ENCODE results near the gene COL5A1.

Gene COL5A1

DNA sequence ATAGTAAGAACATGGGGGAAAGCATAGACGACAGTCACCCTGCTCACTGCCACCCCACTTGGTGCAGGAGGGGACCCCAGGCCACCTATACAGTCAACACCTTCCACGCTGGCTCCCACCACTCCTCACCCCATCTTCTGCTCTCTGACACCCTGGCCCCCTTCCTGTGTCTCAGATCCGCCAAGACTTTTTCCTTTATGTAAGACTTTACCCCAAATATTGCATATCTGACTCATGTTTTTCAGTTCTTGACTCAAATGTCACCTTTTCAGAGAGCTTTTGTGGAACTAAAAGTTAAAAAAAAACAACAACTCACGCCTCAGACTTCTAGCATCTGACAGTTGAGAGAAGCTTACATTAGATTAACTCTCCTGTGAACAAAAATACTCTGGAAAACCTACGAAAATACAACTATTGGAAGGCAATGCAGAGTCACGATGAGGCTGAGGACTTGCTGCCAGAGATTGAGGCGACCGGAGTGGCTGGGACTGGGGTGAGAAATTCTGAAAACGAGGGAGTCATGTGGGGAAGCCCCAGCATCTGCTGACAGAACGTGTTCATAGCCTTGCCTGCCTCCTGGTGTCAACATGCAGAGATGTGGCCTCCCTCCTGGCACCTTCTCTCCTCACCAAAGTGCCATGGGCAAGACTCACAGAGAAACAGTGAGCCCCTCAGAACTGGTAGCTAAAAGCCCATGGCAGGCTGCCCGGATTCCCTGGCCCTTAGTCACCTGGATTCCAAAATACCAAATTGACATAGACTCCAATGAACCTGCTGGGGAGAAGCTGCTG lies 216.6 kb downstream of the COL5A1 start:
- peak; percentile 54 for DNase-seq (ENCODE audit: low spot score)

DNA sequence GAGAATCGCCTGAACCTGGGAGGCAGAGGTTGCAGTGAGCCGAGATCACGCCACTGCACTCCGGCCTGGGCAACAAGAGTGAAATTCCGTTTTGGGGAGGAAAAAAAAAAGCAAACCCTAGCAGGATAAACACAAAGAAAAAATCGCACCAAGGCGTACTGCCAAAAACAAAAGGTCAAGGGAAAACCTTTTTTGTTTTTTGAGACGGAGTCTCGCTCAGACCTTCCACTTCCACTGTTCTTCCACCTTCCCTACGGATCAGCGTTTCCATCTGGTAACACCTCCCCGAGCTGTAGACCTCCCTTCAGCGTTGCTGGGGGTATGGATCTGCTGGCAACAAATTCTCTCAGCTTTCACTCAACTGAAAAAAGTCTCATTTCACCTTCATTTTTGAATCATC lies 218.9 kb downstream of the COL5A1 start:
- DNase-seq (ENCODE audit: low spot score), result no peak

DNA sequence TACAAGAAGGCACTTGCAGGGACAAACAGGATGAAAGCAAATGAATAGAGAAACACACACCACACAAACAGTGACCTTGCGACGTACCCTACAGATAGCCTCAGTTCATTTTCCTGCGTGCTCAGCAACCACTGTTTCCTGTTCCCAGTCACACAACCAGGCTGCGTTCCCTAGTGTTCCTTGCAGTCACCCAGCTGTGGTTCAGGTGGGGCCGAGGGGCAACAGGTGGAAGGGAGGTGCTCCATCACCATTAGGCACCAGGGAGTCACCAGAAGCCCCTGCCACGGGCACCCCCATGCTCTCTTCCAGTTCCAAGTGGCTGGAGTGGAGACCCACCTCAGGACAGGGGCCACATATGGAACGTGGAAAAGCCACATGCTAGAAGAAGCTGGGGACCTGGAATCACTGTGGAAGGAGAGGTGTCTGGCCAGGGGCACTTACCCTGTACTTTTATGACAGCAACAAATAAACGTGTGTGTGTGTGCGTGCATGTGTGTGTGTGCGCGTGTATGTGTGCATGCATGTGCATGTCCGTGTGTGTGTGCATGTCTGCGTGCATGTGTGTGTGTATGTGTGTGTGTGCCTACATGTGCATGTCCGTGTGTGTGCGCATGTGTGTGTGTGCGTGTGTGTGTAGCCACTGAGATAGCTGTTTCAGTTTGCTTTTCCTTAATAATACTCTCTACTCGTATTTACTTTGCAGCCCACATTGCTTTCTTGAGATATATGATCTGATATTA lies 220.2 kb downstream of the COL5A1 start:
- no peak for DNase-seq (ENCODE audit: low spot score)

DNA sequence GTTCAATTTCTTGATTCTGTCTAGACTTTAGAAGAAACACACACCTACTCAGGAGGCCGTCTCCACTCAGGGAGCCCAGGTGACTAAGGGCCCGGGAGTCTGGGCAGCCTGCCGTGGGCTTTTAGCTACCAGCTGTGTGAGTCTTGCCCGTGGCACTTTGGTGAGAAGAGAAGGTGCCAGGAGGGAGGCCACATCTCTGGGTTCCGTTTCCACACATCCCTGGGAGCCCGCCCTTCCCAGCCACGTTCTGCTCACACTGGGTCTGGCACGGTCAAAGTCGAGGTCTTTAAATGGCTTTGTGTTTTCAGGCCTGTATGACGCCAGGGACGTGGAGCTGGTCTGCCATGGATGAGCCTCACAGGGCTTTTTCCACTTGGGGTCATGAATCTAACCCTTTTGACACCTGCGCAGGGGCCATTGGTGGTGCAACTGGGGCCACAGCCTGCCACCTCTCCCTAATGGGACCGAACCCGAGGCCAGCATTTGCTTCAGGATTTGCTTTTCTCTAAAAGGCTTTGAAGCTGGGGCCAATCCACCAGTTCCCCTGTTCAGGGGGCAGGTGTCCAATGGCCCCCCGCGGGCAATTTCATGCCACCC lies 221.8 kb downstream of the COL5A1 start:
- no peak for DNase-seq (ENCODE audit: low spot score)

DNA sequence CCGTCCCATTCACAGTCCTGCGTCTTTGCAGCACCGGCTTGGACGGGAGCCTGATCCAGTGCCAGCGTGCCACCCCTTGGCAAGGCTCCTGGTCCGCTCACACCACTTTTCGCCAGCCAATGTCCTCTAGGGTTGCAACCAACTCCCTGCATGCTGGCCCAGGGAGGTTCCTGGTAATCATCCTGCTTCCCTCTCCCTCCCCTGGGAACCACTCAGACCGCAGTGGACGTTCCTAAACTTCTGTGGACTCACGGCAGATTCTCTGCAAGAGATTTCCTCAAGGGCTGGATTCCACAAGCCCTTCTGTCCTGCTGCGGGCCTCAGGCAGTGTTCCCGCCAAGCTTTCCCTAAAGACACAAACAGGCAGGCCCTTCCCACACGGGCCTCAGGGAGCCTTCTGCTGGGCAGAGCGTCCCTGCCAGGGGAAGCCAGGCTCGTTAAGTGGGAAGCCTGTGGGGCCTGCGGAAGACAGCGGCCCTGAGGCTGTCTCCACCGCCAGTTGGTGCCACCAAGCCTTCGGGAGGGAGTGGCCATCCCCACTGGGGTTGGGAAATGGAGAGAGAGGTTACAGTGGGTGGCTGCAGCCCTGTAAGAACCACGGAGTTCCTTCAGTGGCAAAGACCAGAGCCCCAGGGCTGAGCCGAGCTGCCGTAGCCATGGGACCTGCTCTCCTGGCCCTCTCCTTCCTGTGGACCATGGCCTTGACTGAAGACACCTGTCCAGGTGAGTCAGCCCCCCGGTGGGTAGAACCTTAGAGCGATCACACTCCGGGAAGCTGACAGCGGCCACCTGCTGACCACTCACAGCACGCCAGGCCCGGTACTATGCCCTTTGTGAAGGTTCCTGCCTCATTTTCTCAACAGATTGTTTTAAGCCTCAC lies 222.6 kb downstream of the COL5A1 start:
- no peak for DNase-seq (ENCODE audit: low spot score)

DNA sequence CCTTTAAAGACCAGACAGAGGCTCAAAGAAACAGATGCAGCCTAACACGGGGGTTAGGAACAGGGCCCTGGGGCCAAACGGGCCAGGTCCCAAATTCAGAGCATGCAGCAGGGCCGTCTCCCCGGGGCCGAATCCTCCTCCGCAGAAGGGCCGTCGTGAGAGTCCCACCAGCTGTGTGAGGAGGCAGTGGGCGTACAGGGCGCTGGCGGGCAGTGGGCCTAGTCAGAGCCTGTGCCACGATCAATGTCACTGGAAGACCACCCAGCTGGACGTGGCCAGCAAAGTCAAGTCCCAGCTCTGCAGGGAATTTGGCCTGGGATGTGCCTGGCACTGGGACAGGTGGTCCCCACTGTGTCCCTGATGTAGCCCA lies 223.2 kb downstream of the COL5A1 start:
- DNase-seq (ENCODE audit: low spot score), result no peak

DNA sequence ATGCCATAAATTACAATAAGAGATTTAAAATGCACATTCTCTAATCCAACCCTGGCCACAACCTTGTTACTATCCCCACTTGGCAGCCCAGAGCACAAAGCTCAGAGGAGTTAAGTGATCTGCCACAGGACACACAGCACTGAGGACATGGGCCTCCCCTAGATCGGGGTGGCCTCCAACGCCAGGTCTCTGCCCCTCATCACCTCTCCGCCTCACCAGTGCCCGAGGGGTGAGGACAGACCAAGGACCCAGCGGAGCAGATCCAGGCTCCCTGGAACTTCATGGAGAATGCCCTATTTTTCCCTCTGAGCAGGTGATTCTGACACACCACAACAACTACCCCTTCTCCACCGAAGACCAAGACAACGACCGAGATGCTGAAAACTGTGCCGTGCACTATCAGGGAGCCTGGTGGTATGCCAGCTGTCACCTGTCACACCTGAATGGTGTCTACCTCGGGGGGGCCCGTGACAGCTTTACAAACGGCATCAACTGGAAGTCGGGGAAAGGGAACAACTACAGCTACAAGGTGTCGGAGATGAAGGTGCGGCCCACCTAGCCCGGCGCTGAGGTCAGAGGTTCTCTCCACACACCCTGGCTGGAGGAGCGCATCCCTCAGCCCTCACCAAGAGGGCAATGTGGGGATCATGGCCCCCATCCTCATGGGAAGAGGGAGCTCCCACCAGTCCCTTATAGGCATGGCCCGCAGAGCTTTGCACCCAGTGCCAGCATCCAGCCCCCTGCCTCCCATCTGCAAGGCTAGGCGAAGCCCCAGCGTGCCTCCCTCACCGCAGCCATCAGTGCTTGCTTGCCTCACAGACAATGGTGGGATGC lies 226.5 kb downstream of the COL5A1 start:
- no peak for DNase-seq (ENCODE audit: low spot score)

DNA sequence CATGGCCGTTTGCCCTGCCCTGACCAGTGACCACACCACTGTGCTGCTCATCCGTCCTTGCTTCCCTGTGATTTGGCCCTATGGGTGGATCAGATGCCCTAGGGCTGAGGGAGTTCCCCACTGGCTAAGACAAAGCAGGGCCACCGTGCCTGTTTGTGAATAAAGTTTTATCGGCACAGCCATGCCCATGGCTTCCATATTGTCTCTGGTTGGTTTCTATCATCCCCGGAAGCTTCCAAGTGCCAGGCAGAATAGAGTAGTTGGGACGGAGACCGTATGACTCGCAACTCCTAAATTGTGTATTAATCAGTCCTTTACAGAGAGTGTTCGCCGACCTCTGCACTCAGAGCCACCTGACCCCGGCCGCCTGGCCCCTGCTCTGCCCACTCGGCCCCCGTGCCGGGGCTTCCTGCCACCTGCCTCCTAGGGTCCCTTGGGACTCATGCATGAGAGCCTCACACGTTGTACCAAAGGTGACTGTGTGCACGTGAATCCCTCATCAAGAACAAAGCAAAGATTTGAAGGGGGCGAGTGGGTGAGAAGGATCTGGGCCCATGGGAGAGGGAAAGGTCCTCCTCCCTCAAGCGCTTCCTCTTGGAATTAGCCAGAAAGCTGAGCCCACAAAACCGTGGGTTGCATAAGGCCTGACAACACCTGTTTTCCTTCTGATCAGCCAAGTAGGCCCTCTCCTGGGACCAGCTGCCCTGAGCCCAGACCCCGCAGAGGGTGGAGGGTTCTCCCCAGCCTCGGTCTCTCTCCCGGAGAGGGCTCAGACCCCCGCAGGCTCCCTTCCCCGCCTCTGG lies 227.3 kb downstream of the COL5A1 start:
- DNase-seq (ENCODE audit: low spot score), result no peak

DNA sequence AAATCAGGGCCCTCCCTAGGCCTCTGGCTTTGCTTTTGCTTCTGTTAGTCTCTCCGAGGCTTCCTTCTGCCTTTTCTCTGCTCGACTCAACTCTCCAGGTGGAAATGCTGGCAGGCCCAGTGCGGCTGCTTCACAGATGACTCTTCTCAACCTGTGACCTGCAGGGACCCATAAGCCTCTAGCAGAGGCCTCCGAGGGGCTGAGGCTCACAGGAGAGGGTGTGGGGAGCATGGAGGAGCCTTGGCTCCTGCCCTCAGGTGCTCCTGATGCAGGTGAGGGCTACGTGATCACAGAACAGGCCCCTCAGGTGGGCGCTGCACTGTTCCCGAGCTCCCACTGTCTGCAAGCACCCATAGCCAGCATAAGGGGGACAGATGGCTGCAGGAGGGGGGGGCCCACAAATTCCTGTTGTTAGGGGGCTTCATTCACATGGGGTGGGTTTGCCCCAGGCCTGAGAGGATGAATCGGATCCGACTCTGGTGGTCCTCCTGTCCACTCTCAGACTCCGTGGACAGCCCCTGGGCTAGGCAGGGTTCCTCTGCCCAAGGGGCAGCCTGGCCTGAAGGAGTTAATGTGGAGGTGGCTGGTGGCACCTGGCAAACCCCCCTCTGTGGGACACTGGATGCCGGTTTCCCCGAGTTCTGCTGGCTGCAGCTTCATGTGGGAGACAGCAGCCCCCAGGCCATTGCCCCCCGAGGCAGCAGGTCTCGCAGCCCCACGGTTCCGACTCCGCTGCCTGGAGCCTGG lies 228.1 kb downstream of the COL5A1 start:
- no peak for DNase-seq (ENCODE audit: low spot score)

DNA sequence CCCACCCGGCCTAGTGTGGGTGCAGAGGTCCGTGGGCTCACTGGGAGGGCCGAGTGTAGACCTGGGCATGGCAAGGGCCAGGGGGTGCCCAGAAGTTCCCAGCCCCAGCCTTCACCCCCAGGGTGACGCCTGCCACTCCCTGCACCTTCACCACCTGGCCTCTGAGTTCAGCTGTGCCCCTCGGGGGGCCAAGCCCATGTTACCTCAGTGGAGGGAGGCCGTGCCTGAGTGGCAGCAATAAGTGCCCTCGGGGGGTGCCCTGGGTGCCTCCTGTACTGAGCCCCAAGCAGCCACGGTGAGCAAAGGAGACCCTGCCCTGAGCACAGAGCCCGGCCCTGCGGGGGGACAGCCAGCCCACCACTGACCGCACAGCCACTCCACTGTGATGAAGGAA lies 228.7 kb downstream of the COL5A1 start:
- no peak for DNase-seq (ENCODE audit: low spot score)

DNA sequence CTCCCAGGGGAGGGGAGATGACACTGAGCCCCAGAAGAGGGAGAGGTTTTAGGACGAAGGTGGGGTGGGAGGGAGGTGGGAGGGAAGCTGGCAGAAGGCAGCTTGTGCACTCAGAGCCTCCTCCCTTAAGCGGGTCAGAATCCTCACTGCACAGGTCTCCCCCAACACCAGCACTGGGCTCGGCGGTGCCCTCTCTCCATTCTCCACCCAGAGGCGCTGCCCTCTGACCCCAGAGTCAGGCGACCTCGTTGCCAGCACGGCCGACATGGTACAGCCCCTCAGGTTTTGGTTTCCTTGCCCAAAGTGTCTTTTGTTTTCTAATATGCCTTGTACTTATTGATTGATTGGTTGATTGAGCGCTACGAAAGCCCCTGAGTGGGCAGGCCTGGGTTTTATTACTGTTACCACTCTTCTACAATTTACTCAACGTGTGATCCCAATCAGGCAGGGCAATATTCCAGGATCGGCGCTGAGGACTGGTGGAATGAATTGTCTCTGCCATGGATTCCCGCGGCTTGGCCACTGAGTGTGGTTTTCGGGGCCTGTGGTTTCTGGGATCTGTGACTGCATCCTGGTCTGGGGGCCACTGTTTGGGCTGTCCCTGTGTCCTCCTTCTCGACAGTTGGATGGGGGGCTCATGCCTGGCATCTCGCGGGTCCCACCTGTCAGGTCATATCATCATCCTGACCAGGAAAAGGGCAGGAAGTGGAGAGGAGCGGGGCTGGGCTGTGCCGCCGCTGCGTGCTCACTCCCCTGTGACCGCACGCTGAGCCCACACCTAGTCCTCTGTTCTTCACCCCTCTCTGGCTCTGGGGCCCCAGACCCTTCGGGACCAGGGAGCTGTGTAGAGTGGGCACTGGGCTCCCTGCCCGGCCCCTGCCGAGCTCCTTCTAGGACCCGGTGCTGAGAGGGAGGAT lies 229.4 kb downstream of the COL5A1 start:
- peak; percentile 53 for DNase-seq (ENCODE audit: low spot score)

DNA sequence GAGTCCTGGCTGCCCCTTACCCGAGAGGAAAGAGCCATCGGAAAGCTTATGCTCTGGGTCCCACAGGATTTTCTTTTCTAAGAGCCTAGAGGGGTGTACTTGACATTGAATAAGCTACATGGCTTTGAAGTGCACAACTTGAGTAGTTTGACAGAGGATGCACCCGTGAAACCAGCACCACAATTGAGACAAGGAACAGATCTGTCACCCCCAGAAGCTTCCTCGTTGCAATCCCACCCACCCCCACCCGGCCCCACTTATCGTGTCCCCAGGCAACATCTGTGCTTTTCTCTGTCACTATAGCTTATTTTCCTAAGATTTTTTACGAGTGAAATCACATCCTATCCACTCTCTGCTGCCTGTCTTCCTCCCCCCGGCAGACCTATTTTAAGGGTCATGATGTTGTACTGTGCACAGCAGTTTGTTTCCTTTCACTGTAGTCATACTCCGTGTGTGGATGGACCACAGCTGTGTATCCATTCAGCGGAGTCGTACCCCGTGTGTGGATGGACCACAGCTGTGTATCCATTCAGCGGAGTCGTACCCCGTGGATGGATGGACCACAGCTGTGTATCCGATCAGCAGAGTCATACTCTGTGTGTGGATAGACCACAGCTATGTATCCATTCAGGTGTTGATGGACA lies 230.2 kb downstream of the COL5A1 start:
- no peak for DNase-seq (ENCODE audit: low spot score)

DNA sequence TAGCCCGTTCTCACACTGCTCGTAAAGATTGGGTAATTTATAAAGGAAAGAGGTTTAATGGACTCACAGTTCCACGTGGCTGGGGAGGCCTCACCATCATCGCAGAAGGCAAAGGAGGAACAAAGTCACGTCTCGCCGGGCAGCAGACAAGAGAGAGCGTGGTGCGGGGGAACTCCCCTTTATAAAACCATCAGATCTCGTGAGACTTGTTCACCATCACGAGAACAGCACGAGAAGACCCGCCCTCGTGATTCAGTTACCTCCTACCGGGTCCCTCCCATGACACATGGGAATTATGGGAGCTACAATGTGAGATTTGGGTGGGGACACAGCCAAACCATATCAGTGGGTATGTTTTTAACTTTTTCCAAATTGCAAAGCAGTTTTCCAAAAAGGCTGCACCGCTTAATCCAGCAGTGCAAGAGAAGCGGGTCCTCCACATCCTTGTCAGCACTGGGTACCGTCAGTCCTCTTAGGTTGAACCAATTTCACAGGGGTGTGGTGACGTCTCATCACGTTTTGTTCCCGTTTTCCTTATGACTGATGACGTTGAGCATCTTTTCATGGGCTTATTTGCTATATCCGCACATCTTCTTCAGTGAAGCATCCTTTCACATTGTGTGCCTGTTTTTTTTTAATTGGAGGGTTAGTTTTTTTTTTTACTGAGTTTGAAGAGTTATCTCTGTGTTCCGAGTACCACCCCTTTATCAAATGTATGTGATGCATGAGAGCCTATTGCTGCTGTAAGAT lies 231.1 kb downstream of the COL5A1 start:
- DNase-seq (ENCODE audit: low spot score), result no peak

DNA sequence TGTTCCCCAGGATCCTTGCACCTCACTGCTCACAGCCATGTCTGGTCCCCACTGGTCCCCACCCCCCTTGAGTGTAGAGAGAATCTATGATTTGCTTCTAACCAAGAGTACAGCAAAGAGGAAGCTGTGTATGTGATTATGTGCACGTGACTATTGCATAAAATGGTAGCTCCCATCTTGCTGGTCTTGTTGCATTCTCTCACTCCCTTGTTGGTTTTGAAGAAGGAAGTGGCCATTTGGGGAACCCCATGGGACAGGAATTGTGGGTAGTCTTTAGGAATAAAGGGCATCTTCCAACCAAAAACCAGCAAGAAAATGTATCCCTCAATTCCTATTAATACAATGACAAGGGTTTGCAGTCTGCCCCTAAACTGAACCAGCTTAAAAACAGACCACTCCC lies 233.8 kb downstream of the COL5A1 start:
- DNase-seq (ENCODE audit: low spot score), result no peak

DNA sequence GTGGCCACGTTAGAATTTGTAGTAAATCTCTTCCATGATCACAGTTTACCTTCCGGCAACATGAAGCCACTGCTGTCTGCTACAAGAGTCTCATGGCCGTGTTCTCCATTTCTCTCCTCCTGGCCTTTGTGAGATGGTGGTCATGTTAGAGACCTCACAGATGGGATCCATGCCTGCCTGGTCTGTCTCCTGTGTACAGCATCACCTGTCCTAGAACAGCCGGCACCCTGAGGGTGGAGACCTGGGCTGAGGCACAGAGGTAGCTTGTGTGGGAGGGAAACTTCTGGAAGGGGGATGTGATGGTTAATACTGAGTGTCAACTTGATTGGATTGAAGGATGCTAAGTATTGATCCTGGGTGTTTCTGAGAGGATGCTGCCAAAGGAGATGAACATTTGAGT lies 235.9 kb downstream of the COL5A1 start:
- DNase-seq (ENCODE audit: low spot score), result no peak

DNA sequence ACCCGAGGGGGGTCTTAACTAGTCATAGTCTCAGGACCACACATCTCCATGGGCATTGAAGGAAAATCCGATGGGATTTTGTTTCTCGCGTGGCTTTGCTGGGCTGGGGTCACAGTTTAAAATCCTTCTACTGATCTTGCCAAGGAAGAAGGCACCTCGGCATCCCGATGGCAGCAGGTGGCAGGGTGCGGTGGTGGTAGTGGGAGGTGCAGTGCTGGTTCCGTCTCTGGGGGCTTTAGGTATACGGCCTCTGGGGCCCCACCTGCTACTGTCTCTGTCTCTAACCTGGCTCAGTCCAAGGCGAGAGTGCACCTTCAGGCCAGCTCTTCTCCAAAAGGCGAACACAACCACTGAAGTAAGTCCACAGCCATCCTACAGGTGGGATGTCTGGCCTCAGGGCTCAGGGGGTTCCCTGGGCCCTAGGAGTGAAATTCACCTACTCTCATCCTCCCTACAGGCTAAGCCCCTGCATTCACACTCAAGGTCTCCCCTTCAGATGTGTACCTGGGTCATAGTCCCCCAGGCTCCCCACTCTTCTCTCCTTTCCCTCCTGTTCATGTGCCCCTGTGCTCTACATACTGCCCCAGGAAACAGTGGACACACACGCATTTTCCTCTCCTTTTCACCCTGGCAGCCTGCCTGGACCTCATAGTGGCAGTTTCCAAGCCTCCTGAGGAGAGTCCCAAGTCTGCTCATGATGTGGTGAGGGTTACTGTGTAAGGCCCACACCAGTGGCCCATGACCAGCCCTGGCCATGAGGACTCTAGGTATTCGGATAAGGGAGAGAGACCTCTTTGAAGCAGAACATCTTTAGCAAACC lies 238.3 kb downstream of the COL5A1 start:
- peak; percentile 5 for DNase-seq (ENCODE audit: low spot score)

Measured in AG20443 (cell line).